ENCODE data around the gene CACNB2. TPM values are rescaled to one million over a fixed set of nuclear protein-coding genes. Genes with fewer than 3 reads are reported as not detected.

The CACNB2 gene
- total and polyA plus RNA-seq, 10 of the 15 experiments (the other 5 are each of a cell fraction or from before 2014, with no cell fraction given), result 0.62 to 8.1 (median 1.2) TPM

DNA sequence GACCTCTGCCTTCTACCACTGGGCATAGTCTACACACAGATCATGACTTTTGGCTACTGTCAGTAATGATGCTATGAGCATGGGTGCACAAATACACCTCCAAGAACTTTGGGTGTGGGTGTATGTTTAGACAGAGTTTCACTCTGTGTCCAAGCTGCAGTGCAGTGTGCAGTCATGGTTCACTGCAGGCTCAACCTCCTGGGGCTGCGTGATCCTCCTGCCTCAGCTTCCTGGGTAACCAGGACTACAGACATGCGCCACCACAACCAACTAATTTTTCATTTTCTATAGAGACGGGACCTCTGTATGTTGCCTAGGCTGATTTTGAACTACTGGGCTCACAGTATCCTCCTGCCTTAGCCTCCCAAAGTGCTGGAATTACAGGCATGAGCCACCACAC lies 316.8 kb downstream of the CACNB2 start:
- no peaks in the 10 kb centered on the region for H3K9me3 ChIP-seq (replicated peaks; ENCODE audit: control insufficient read depth, insufficient read depth, low read length)
- peaks cover 4% of the 10 kb centered on the region; the same call in 1 of the 2 replicates for H3K4me1 ChIP-seq (ENCODE audit: control insufficient read depth, insufficient read depth, low read length)
- no peaks in the 10 kb centered on the region for H4K20me1 ChIP-seq (ENCODE audit: control insufficient read depth, insufficient read depth)
- peak; percentile 55 for DNase-seq (ENCODE audit: low read depth, low spot score)
- H2AFZ ChIP-seq (ENCODE audit: control insufficient read depth, low read depth, low read length), result no peak overlapping the region
- CTCF ChIA-PET, result interaction anchor here (1.7 kb wide), 1 partner anchor 16 kb away, joined by 5 read pairs; no protein-coding TSS in a partner anchor
- peak; percentile 99 for ATAC-seq
- POLR2A ChIA-PET, result interaction anchor here (0.8 to 1.4 kb wide), 3 partner anchors 15 to 57 kb away, joined by 3 to 6 read pairs (median 3); no protein-coding TSS in a partner anchor
- no peak overlapping the region for H3K27ac ChIP-seq (ENCODE audit: control insufficient read depth, insufficient read depth)
- in situ Hi-C loops (cut with MboI) (no loop called here), intact Hi-C loops (cut with micrococcal nuclease; ENCODE audit: unreplicated experiment) (loop anchor here (5.0 kb wide), 1 partner anchor 55 kb away; no protein-coding TSS in a partner anchor)
- 0% methylated on average over 3 of the region's 3 CpGs for WGBS (ENCODE audit: insufficient coverage, insufficient replicate concordance, low lambda C conversion rate, missing lambda C conversion rate)
- BruUV-seq (replicated peaks), result no TSS peak
- peak; percentile 89 for FAIRE-seq
- H3K9ac ChIP-seq (ENCODE audit: control insufficient read depth, insufficient read depth, low read length), result no peak overlapping the region
- RAD21 ChIA-PET (ENCODE audit: unreplicated experiment), result interaction anchor here (0.9 to 1.5 kb wide), 4 partner anchors 15 to 59 kb away, joined by 3 to 5 read pairs (median 3); no protein-coding TSS in a partner anchor
- H3K4me2 ChIP-seq (ENCODE audit: control insufficient read depth, insufficient read depth), result no peak overlapping the region
- no peak overlapping the region for H3K4me3 ChIP-seq
- no peaks in the 10 kb centered on the region for H3K36me3 ChIP-seq (ENCODE audit: control insufficient read depth in 2 of 2, insufficient read depth in 2 of 2, low read length in 1 of 2)
- H3K79me2 ChIP-seq (ENCODE audit: control insufficient read depth, insufficient read depth, low read length), result no peaks in the 10 kb centered on the region
- SMC1A ChIA-PET (ENCODE audit: uncharacterized antibody, unreplicated experiment), result interaction anchor here (1.0 to 1.9 kb wide), 11 partner anchors 9 to 67 kb away, joined by 3 to 8 read pairs (median 5); no protein-coding TSS in a partner anchor
- no peaks in the 10 kb centered on the region for H3K27me3 ChIP-seq (replicated peaks in 1 of 2; ENCODE audit: control insufficient read depth in 2 of 2, insufficient read depth in 2 of 2, low read length in 1 of 2)
- peak; percentile 48; the same call in 1 of the 2 replicates for TF ChIP-seq CHD2 (IDR thresholded peaks at IDR 0.05; ENCODE audit: borderline replicate concordance, low read depth, low read length)
- peak; percentile 36 to 74; a peak in 2 of 4 replicates for TF ChIP-seq BHLHE40 (IDR thresholded peaks at IDR 0.05; ENCODE audit: borderline replicate concordance in 1 of 2, low read depth in 2 of 2, low read length in 1 of 2)
- TF ChIP-seq IKZF2 (IDR thresholded peaks at IDR 0.05), result peak in 1 of 2 experiments; percentile 33; a peak in 2 of 4 replicates
- no peak for TF ChIP-seq ASH2L (IDR thresholded peaks at IDR 0.05; ENCODE audit: borderline replicate concordance, low read depth)
- peak; percentile 33 for TF ChIP-seq MEF2B (IDR thresholded peaks at IDR 0.05; ENCODE audit: partially characterized antibody, poor library complexity, severe bottlenecking)
- no peak for TF ChIP-seq CHD1 (IDR thresholded peaks at IDR 0.05; ENCODE audit: low read depth, low read length)
- TF ChIP-seq SMARCA5 (IDR thresholded peaks at IDR 0.05), result 0 out of 2 replicates have a peak, but pooled peaks have one; percentile 7
- TF ChIP-seq NBN (IDR thresholded peaks at IDR 0.05), result 0 out of 2 replicates have a peak, but pooled peaks have one; percentile 14
- peak; percentile 32; the same call in 1 of the 2 replicates for TF ChIP-seq ATF7 (IDR thresholded peaks at IDR 0.05; ENCODE audit: low read depth)
- peak; percentile 87 for TF ChIP-seq PAX5 (IDR thresholded peaks at IDR 0.05; ENCODE audit: borderline replicate concordance, low read depth, low read length)
- peak; percentile 64 for TF ChIP-seq IKZF1 (conservative IDR thresholded peaks at IDR 0.05)
- TF ChIP-seq, protein P1, sequence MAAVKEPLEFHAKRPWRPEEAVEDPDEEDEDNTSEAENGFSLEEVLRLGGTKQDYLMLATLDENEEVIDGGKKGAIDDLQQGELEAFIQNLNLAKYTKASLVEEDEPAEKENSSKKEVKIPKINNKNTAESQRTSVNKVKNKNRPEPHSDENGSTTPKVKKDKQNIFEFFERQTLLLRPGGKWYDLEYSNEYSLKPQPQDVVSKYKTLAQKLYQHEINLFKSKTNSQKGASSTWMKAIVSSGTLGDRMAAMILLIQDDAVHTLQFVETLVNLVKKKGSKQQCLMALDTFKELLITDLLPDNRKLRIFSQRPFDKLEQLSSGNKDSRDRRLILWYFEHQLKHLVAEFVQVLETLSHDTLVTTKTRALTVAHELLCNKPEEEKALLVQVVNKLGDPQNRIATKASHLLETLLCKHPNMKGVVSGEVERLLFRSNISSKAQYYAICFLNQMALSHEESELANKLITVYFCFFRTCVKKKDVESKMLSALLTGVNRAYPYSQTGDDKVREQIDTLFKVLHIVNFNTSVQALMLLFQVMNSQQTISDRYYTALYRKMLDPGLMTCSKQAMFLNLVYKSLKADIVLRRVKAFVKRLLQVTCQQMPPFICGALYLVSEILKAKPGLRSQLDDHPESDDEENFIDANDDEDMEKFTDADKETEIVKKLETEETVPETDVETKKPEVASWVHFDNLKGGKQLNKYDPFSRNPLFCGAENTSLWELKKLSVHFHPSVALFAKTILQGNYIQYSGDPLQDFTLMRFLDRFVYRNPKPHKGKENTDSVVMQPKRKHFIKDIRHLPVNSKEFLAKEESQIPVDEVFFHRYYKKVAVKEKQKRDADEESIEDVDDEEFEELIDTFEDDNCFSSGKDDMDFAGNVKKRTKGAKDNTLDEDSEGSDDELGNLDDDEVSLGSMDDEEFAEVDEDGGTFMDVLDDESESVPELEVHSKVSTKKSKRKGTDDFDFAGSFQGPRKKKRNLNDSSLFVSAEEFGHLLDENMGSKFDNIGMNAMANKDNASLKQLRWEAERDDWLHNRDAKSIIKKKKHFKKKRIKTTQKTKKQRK (IDR thresholded peaks at IDR 0.05; ENCODE audit: low read depth, low read length), result no peak
- peak; percentile 57; the same call in 1 of the 2 replicates for TF ChIP-seq BMI1 (IDR thresholded peaks at IDR 0.05; ENCODE audit: borderline replicate concordance)
- TF ChIP-seq ZNF207 (IDR thresholded peaks at IDR 0.05; ENCODE audit: borderline replicate concordance), result no peak
- no peak for TF ChIP-seq ZSCAN29 (IDR thresholded peaks at IDR 0.05)
- TF ChIP-seq TCF12 (IDR thresholded peaks at IDR 0.05; ENCODE audit: low read depth, low read length), result no peak
- TF ChIP-seq EP300 (IDR thresholded peaks at IDR 0.05; ENCODE audit: borderline replicate concordance in 1 of 2, control insufficient read depth in 1 of 2, low read depth in 2 of 2, low read length in 2 of 2), result peak; percentile 17 to 73; a peak in 3 of 4 replicates
- TF ChIP-seq MXI1 (IDR thresholded peaks at IDR 0.05; ENCODE audit: low read depth, low read length), result peak; percentile 81
- no peak for TF ChIP-seq KDM1A (IDR thresholded peaks at IDR 0.05; ENCODE audit: borderline replicate concordance)
- TF ChIP-seq, protein P2, sequence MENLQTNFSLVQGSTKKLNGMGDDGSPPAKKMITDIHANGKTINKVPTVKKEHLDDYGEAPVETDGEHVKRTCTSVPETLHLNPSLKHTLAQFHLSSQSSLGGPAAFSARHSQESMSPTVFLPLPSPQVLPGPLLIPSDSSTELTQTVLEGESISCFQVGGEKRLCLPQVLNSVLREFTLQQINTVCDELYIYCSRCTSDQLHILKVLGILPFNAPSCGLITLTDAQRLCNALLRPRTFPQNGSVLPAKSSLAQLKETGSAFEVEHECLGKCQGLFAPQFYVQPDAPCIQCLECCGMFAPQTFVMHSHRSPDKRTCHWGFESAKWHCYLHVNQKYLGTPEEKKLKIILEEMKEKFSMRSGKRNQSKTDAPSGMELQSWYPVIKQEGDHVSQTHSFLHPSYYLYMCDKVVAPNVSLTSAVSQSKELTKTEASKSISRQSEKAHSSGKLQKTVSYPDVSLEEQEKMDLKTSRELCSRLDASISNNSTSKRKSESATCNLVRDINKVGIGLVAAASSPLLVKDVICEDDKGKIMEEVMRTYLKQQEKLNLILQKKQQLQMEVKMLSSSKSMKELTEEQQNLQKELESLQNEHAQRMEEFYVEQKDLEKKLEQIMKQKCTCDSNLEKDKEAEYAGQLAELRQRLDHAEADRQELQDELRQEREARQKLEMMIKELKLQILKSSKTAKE (IDR thresholded peaks at IDR 0.05; ENCODE audit: low read depth, poor library complexity, severe bottlenecking), result peak; percentile 36

Data from GM12878 (cell line).